HuH-7 (cell line): ENCODE data around the gene CD83.
"Not testable (repeated sequence)": the region's sequence is repeated elsewhere in the genome, so short reads cannot be mapped to it uniquely, and the experiment has no call there.

Source experiments
- DNase-seq: peaks from one replicate; pipeline ENCODE4 v3.0.0; 2011; ENCODE audit warnings: low spot score

The CD83 gene

DNA sequence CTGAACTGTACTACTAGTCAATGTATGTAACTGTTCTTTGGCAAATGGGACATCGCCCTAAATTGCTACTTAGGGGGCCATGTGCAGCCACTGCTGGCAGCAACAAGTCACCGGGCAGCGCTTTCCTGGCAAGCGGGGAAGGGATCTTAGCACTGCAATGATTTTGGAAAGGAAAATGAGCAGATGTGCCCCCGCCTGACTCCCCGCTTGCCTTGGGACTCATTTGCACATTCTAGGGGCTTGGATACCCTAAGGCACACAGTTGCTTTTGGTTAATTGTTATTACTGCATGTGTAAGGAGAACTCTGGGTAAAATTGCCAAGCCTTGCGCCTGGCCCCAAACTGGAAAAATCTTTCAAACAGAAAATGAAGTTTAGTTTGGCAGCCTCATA, 32.2 kb downstream of the CD83 start:
- DNase-seq, result no peak

- DNase-seq, result not testable (repeated sequence)
These were observed 33.7 kb downstream of the CD83 start for GRCh38 chr6:14151300-14151699.

GRCh38 chr6:14151773-14152172, 34.2 kb downstream of the CD83 start:
- DNase-seq, result no peak

DNA sequence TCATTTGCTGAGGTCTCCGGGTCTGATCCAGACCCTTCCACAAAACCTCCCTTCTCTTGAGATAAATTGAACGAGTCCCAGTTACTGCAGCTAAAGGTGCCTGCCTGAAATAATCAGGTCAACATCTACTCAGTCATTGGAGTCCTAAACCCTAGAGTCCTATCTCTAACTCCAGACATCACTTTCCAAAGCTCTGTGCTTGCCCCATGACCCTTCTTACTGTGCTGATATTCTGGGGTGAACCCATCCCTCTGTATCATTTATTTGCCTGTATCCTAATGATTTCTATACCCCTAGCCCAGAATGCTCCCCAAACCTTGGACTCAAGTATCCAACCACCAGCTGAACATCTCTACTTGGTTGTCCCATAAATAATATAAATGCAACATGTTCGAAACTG, 35.7 kb downstream of the CD83 start:
- no peak for DNase-seq

DNA sequence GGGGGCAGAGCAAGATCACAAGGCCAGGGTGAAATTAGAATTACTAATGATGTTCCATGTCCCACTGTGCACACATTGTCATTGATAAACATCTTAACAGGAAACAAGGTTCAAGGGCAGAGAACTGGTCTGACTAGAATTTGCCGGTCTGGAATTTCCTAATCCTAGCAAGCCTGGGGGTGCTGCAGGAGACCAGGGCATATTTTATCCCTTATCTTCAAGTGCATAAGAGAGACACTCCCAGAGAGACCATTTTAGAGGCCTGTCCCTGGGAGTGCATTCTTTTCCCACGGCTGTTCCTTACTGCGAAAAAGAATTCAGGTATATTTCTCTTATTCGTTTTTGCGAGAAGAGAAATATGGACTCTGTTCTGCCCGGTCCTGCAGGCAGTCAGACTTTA, 41.5 kb downstream of the CD83 start:
- DNase-seq, result no peak

GRCh38 chr6:14162826-14163225, 45.3 kb downstream of the CD83 start:
- DNase-seq, result no peak

DNA sequence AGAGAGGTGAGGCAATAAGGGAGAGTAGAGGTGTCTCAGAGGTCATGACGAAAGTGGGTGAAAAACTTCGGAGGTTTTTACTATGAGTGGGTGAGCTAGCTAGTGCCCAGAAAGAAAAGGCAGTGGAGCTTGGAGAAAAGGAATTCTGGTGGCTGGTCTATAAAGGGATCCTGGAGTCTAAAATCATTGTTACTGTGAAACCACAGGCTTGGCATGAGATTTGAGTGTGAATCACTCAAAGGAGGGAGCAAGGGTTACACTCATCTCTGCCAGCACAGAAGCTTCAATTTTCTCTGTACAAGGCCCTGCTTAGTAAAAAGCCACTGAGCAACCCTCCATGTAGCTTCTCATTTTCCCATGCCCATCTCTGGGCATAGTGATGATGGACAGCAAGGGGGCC, 47.5 kb downstream of the CD83 start:
- DNase-seq, result no peak

GRCh38 chr6:14166839-14167238, 49.3 kb downstream of the CD83 start:
- no peak for DNase-seq

DNA sequence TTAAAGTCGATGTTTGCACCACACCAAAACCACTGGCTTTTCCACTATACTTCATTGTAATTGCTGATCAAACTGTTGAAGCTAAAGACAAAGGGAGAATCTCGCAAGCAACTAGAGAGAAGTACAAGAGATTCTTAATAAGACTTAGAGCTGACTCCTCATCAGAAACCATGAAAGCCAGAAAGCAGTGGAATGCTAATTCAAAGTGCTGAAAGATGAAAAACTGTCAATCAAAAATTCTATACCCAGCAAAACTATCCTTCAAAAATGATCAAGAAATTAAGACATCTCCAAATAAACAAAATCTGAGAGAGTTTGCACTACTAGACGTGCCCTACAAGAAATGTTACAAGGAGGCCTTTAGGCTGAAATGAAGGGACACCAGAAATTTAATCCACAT, 52.6 kb downstream of the CD83 start:
- no peak for DNase-seq

- DNase-seq, result no peak
These were observed 55.0 kb downstream of the CD83 start for GRCh38 chr6:14172562-14172961.

DNA sequence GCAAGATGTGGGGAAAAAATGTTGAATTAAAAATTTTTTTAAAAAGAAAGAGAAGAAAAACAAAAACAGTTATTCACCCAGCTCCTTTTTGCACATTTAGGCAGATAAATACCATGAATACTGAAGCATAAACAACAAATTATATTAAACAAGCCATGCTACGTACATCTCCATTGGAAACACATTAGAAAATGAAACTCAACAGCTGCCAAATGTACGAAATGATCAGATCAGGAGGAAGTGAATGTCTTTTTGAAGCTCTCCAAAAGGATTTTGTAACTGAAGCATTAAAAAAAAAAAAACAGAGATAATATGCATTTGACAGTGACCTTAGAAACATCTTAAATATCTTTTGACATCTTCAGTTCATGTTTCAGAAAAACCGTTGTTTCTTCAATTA, 56.7 kb downstream of the CD83 start:
- no peak for DNase-seq

DNA sequence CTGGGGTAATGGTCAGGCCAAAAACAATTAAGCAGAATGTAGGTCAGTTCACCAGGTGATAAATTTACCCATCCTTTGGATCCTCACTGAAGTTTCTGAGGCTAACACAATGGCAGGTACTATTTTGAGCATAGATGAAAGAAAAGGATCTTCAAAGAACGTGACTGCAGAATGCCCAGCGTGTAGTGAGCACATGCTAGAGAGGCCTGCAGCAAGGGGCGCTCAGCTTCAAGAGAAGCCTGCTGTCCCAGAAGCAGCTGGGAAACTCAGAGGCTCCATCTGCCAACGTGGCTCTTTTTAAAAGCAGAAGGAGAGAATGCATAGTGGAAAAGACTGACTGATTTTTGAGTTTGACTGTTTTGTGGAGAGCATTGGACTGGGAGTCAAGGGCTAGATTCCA, 57.4 kb downstream of the CD83 start:
- no peak for DNase-seq

DNA sequence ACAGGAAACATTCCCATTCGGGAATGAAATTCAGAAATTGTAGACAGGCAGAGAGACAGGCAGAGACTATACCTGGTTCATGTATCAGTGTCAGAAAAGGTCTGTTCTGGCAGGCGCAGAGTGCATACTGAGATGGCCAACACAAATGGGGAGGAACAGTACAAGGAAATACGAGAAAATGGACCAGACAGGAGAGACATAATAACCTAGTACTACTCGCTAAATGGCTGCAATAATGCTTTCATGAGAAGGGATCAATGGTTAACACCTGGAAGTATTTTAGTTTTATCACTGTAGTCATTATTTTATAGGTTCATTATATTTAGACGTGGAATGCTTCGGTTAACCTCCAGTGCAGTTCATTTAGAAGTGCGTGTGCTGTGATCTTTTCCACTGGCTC, 58.9 kb downstream of the CD83 start:
- no peak for DNase-seq

DNA sequence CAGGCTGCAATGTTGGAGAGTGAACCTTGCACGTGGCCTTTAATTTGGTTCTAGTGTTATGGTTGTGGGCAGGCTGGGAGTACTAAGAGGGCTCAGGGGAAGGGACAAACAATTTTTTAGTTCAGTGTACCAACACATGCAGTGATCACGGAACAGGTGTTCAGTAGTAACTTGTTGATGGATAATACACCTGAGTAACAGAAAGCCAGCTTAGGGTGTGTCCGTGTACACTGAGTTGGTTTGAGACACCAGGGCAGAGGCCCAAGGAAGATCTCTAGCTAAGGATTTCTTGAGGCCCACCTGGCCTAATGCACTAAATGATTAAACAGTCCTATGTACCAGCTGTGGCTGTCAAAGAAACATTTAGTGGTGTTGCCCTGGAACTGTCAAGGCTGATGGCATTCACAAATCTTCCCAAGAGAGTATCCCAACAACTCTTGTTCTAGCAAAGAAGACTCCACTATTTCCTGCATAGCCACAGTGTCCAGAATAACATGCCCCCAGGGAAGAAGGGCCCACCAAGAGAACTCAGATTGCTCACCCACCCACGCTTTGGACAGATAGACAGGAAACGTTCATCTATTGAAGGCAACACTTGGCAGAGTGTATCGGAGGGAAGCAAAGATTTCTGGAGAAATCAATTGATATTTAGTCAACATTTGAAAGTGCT, 60.0 kb downstream of the CD83 start:
- no peak for DNase-seq

- DNase-seq, result no peak
These were observed 60.5 kb downstream of the CD83 start for GRCh38 chr6:14178083-14178445.

- DNase-seq, result no peak
These were observed 63.0 kb downstream of the CD83 start for GRCh38 chr6:14180609-14181008.

DNA sequence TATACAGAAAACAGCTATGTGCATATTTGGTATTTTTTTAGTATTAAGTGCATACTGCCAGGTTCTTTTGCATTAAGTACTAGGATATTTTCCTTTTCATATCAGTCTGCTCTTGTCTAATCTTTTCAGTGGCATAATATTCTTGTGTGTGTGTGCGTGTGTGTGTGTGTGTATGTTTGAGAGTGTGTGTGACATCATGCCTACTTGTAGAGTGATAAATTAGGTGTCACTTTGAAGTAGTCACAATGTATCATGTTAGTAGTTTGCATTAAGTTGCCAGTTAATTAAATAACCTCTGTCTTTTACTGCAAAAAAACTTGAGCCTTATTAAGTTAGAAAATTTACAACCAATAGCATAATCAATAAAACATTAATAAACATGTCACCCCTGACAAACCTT, 65.3 kb downstream of the CD83 start:
- DNase-seq, result no peak
